22Rv1 (cell line): Measurements from ENCODE around the gene AFTPH.

ENCODE experiments used
- H3K27ac ChIP-seq: fragments of 450-650 bp; 2 replicates; pipeline ENCODE4 v1.5.1; 2017
- ZFX ChIP-seq: fragments of 450-650 bp; IDR thresholded peaks from 2 replicates; pipeline ENCODE4 v1.6.1; 2017; ENCODE audit warnings: antibody characterized with exemption, borderline replicate concordance
- TF ChIP-seq, protein P1 (sequence below): fragments of 450-650 bp; IDR thresholded peaks from 2 replicates; pipeline ENCODE4 v1.5.1; 2017; ENCODE audit warnings: mild to moderate bottlenecking

The AFTPH gene

DNA sequence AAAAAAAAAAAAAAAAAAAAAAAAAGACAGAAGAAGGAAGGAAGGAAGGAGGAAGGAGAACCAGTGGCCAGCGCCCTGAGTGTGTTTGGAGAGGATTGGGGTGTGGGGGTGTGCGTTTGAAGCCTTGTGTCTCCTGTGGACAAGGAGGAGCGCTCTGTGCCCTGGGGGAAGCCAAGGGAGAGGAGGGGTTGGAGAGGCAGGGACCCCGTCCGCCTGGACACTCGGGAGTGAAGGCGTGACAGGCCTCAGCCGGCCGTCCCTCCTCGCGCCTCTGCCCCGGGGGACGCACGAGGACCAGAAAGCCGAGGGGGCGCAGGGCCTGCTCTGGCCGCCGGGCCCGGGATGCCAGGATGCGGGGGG, 84.7 kb downstream of the AFTPH start:
- no peak overlapping the region for H3K27ac ChIP-seq
- no peak for TF ChIP-seq ZFX
- TF ChIP-seq, protein P1, sequence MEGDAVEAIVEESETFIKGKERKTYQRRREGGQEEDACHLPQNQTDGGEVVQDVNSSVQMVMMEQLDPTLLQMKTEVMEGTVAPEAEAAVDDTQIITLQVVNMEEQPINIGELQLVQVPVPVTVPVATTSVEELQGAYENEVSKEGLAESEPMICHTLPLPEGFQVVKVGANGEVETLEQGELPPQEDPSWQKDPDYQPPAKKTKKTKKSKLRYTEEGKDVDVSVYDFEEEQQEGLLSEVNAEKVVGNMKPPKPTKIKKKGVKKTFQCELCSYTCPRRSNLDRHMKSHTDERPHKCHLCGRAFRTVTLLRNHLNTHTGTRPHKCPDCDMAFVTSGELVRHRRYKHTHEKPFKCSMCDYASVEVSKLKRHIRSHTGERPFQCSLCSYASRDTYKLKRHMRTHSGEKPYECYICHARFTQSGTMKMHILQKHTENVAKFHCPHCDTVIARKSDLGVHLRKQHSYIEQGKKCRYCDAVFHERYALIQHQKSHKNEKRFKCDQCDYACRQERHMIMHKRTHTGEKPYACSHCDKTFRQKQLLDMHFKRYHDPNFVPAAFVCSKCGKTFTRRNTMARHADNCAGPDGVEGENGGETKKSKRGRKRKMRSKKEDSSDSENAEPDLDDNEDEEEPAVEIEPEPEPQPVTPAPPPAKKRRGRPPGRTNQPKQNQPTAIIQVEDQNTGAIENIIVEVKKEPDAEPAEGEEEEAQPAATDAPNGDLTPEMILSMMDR, result no peak

- TF ChIP-seq, protein P1, result no peak
- no peak for TF ChIP-seq ZFX
- no peak overlapping the region for H3K27ac ChIP-seq
These were observed 85.3 kb downstream of the AFTPH start for GRCh38 chr2:64609227-64609941.

DNA sequence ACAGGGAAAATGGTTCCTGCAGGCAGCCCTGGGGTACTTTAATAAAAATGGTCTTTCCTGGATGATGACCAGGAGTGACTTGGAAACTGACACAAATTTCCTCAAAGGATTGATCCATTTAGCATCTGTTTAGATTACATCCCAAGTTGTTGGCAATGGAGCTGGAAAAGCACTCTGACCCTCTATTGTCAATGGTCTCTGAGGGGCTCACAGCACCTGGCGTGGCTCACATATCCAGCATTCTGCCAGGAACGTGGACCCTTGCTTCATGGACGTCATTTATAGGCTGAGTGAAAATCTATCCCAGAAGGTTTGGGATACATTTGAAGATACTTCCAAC, 85.8 kb downstream of the AFTPH start:
- no peak overlapping the region for H3K27ac ChIP-seq
- TF ChIP-seq, protein P1, result no peak
- no peak for TF ChIP-seq ZFX

DNA sequence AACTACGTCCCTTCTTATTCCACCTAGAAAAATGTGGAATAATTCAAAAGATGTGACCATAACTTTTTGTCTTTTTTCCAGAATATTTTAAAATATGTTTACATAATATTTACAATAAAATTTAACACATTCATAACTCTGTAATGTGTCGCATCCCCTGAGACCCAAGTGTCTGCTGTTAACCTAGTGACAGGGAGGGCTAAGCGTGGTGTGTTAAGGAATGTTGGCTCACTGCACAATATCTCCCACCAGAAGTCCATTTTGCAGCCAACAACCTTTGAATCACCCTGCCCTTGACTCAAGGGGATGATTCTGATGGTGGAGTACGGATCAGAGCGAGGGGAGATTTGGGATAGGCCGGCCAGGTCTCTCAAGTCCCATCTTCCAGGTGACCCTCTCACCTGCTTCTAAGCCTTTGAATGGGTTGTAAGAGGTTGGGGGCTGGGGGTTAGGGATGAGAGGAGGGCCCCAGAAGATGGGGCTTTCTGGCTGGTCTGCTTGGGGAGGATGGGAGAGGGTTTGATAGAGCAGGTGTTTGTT, 86.3 kb downstream of the AFTPH start:
- no peak overlapping the region for H3K27ac ChIP-seq
- TF ChIP-seq, protein P1, result no peak
- no peak for TF ChIP-seq ZFX

DNA sequence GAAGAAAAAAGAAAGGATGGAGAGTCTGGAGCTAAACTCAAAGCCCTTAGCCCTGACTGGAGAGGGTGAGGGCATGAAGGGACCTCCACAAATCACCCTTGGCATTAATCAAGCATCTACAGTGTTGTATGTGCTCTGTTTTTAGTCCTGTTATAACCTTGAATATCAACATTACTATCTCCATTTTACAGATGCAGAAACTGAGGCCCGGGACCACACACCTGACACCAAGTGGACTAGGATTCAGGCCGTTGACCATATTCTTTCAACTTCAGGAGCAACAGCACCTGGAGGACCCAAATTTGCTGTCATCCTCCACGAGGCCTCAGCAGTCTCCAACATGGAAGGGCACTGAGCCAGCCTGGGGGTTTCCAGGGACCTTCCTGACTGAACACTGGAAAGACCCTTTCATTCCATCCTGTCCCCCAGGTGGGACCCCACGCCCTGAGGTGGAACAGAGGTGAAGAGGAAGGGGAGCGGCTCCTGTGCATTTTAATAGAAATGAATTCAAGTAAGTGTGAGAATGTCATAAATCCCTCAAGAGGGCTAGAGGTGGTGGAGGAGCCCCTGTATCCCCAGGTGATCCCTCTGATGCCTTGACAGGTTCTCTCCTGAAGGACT, 88.6 kb downstream of the AFTPH start:
- no peak overlapping the region for H3K27ac ChIP-seq
- TF ChIP-seq ZFX, result no peak
- TF ChIP-seq, protein P1, result no peak

DNA sequence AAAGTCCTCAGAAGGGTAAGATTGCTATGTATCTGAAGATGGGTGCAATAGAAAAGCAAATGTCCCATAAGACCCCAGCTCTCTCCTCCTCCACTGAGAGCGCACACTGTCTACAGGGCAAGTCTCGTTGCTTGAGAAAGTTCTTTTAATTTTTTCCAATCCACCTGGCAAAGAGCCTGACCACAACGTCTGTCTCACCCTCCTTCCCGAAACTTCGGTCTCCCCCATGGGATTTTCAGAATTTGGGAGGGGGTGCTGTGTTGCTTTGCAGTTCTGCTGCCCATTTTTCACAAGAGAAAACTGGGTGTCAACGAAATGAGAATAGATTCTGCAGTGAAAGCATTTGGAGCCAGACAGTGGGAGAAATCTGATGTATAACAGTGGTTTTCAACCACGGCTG, 89.1 kb downstream of the AFTPH start:
- TF ChIP-seq, protein P1, result no peak
- no peak for TF ChIP-seq ZFX
- H3K27ac ChIP-seq, result no peak overlapping the region

GRCh38 chr2:64615192-64615763, 91.2 kb downstream of the AFTPH start:
- H3K27ac ChIP-seq, result no peak overlapping the region
- TF ChIP-seq, protein P1, result no peak
- TF ChIP-seq ZFX, result no peak
